IMR-90 (cell line): ENCODE data around the gene IZUMO4. TPM values are rescaled to one million over a fixed set of nuclear protein-coding genes. Genes with fewer than 3 reads are reported as not detected.

Source experiments
- ATAC-seq: fragments of 200-7000 bp; cut with Tn5 transposase; 2 replicates; pipeline ENCODE4 v1.9.1; 2020; ENCODE audit warnings: low read depth, mild to moderate bottlenecking, moderate library complexity
- BruUV-seq: library from RNA; stranded (reverse); fragments of 400-500 nt; replicated peaks from 2 replicates; lab custom pipeline; 2021; lab: Mats Ljungman, UMichigan
- CTCF ChIA-PET: fragments of 300-600 bp; formaldehyde crosslinking; extraction: SDS; loops from one replicate; lab custom pipeline; 2021; ENCODE audit warnings: antibody characterized with exemption; lab: Yijun Ruan, JAX
- POLR2A ChIA-PET: fragments of 300-600 bp; sonication (Branson Sonifier 250); formaldehyde crosslinking; loops from one replicate; lab custom pipeline; 2022; ENCODE audit warnings: antibody characterized with exemption; ENCODE audit not compliant: unreplicated experiment; lab: Charles Lee
- DNase-seq: peaks from one replicate; pipeline ENCODE4 v3.0.0; 2013
- H2AFZ ChIP-seq: replicated peaks from 2 replicates; pipeline ENCODE3; 2013; ENCODE audit warnings: low read length, mild to moderate bottlenecking; ENCODE audit not compliant: poor library complexity
- H2AK5ac ChIP-seq: 2 replicates; pipeline ENCODE4 v1.6.1; 2013; ENCODE audit warnings: low read depth, low read length, inconsistent platforms
- H2AK9ac ChIP-seq: replicated peaks from 2 replicates; pipeline ENCODE3; 2013; ENCODE audit warnings: mild to moderate bottlenecking, low read depth, low read length, moderate library complexity; ENCODE audit not compliant: poor library complexity
- H2BK120ac ChIP-seq: 2 replicates; pipeline ENCODE4 v1.6.1; 2013; ENCODE audit warnings: low read depth, low read length, inconsistent platforms
- H2BK15ac ChIP-seq: 3 replicates; pipeline ENCODE4 v1.6.1; 2013; ENCODE audit warnings: low read depth, low read length, inconsistent platforms
- H2BK20ac ChIP-seq: 2 replicates; pipeline ENCODE4 v1.6.1; 2013; ENCODE audit warnings: low read depth, mild to moderate bottlenecking, inconsistent platforms, low read length, moderate library complexity
- H2BK5ac ChIP-seq: 2 replicates; pipeline ENCODE4 v1.6.1; 2013; ENCODE audit warnings: mild to moderate bottlenecking, low read depth, low read length, inconsistent platforms; ENCODE audit not compliant: poor library complexity, severe bottlenecking
- H3K14ac ChIP-seq: replicated peaks from 2 replicates; pipeline ENCODE4 v1.6.1; 2013; ENCODE audit warnings: low read depth, low read length, inconsistent platforms
- H3K18ac ChIP-seq: 2 replicates; pipeline ENCODE4 v1.6.1; 2013; ENCODE audit warnings: low read depth, low read length, control low read depth
- H3K23ac ChIP-seq: 2 replicates; pipeline ENCODE4 v1.6.1; 2013; ENCODE audit warnings: low read depth, low read length, inconsistent platforms
- H3K27ac ChIP-seq: 2 replicates; pipeline ENCODE4 v1.5.1; 2013; ENCODE audit warnings: mild to moderate bottlenecking, control low read depth, low read length; ENCODE audit not compliant: insufficient read depth
- H3K27me3 ChIP-seq: 2 replicates; pipeline ENCODE4 v1.6.1; 2013; ENCODE audit warnings: low read length; ENCODE audit not compliant: control insufficient read depth, insufficient read depth
- H3K36me3 ChIP-seq: 2 replicates; pipeline ENCODE4 v1.6.1; 2013; ENCODE audit warnings: low read length, mixed read lengths; ENCODE audit not compliant: control insufficient read depth, insufficient read depth
- H3K4ac ChIP-seq: 2 replicates; pipeline ENCODE4 v1.6.1; 2013; ENCODE audit warnings: low read depth, low read length, inconsistent platforms
- H3K4me1 ChIP-seq: 2 replicates; pipeline ENCODE4 v1.6.1; 2013; ENCODE audit warnings: low read length, mixed read lengths; ENCODE audit not compliant: control insufficient read depth, insufficient read depth
- H3K4me2 ChIP-seq: 2 replicates; pipeline ENCODE4 v1.6.1; 2013; ENCODE audit warnings: low read depth, mild to moderate bottlenecking, control low read depth, low read length, moderate library complexity
- H3K4me3 ChIP-seq: 2 replicates; pipeline ENCODE4 v1.5.1; 2013; ENCODE audit warnings: low read depth, mild to moderate bottlenecking, control low read depth, low read length, moderate library complexity; ENCODE audit not compliant: insufficient read depth
- H3K56ac ChIP-seq: 2 replicates; pipeline ENCODE4 v1.6.1; 2013; ENCODE audit warnings: low read length, inconsistent platforms; ENCODE audit not compliant: insufficient read depth; ENCODE audit errors: extremely low read depth
- H3K79me1 ChIP-seq, 2 experiments: 2 replicates each; pipeline ENCODE4 v1.6.1; 2013; ENCODE audit warnings: low read length in 2 of 2, inconsistent platforms in 1 of 2, low read depth in 1 of 2
- H3K9ac ChIP-seq: 2 replicates; pipeline ENCODE4 v1.6.1; 2013; ENCODE audit warnings: low read depth, low read length, control low read depth
- H3K9me1 ChIP-seq: 2 replicates; pipeline ENCODE4 v1.6.1; 2013; ENCODE audit warnings: low read length, inconsistent platforms; ENCODE audit not compliant: insufficient read depth
- H3K9me3 ChIP-seq: 2 replicates; pipeline ENCODE4 v1.6.1; 2013; ENCODE audit warnings: low read length; ENCODE audit not compliant: control insufficient read depth, insufficient read depth
- H4K20me1 ChIP-seq: 2 replicates; pipeline ENCODE4 v1.6.1; 2013; ENCODE audit warnings: low read length, inconsistent platforms; ENCODE audit not compliant: insufficient read depth
- H4K5ac ChIP-seq: 2 replicates; pipeline ENCODE4 v1.6.1; 2013; ENCODE audit warnings: mild to moderate bottlenecking, low read depth, low read length, control low read depth
- H4K8ac ChIP-seq, 2 experiments: 2 replicates each; pipeline ENCODE4 v1.6.1; 2013; ENCODE audit warnings: low read depth in 2 of 2, low read length in 2 of 2, control low read depth in 1 of 2, inconsistent platforms in 1 of 2
- H4K91ac ChIP-seq: 2 replicates; pipeline ENCODE4 v1.6.1; 2013; ENCODE audit warnings: low read depth, low read length, inconsistent platforms; ENCODE audit not compliant: insufficient read depth
- BHLHE40 ChIP-seq: fragments of 150-350 bp; IDR thresholded peaks from 2 replicates; pipeline ENCODE4 v1.6.1; 2016; ENCODE audit warnings: mild to moderate bottlenecking, low read depth, low read length
- CEBPB ChIP-seq: IDR thresholded peaks from 2 replicates; pipeline ENCODE4 v1.6.1; 2012; ENCODE audit warnings: low read depth, low read length, improper control_type of control experiment
- MAZ ChIP-seq: IDR thresholded peaks from 2 replicates; pipeline ENCODE4 v1.6.1; 2012; ENCODE audit warnings: low read depth, mild to moderate bottlenecking, low read length, improper control_type of control experiment, moderate library complexity, borderline replicate concordance
- NFE2L2 ChIP-seq: fragments of 150-350 bp; IDR thresholded peaks from 2 replicates; pipeline ENCODE4 v1.6.1; 2016; ENCODE audit warnings: low read depth, mild to moderate bottlenecking, low read length
- whole genome bisulfite sequencing, 2 experiments: methylation state at CpG; one replicate each; pipeline versions ENCODE4 v1.1.5 to v1.1.7; 2013; ENCODE audit warnings: missing lambda C conversion rate in 2 of 2; ENCODE audit not compliant: insufficient read length in 1 of 2; ENCODE audit errors: extremely low coverage in 2 of 2; 5-methylcytosine and 5-hydroxymethylcytosine counted together
- dilution Hi-C: fragments of 300-500 bp; cut with HindIII; formaldehyde crosslinking; loops from one replicate; pipeline ENCODE4 v1.14.3; 2018; ENCODE audit warnings: low sequenced_read_pairs; ENCODE audit not compliant: unreplicated experiment
- in situ Hi-C: fragments of 300-500 bp; cut with MboI; formaldehyde crosslinking; loops from 3 replicates; pipeline ENCODE4 v1.14.3; 2019; ENCODE audit warnings: low sequenced_read_pairs, inconsistent platforms, mixed read lengths
- intact Hi-C: fragments of 100-400 bp; cut with micrococcal nuclease; formaldehyde crosslinking; loops from 2 replicates; pipeline ENCODE4 v1.10.0; 2022
- polyA plus RNA-seq, 3 experiments: library from polyadenylated mRNA; depleted of rRNA; stranded (reverse); fragments of >200 nt; gene quantifications; 2 replicates each; pipeline ENCODE4 v1.2.3, GENCODE V29; 2012; ENCODE audit warnings: low replicate concordance in 1 of 3
- total RNA-seq: library from RNA; depleted of rRNA; stranded (reverse); fragments of >200 nt; gene quantifications from 2 replicates; pipeline ENCODE4 v1.2.3, GENCODE V29; 2012
- TF ChIP-seq, protein P1 (sequence below): fragments of 150-350 bp; IDR thresholded peaks from 2 replicates; pipeline ENCODE4 v1.6.1; 2017; ENCODE audit warnings: mild to moderate bottlenecking, antibody characterized with exemption, low read length, low read depth

The IZUMO4 gene
- total and polyA plus RNA-seq, 2 of the 4 experiments (the other 2 are of a cell fraction), result 0.72 to 2.8 TPM

DNA sequence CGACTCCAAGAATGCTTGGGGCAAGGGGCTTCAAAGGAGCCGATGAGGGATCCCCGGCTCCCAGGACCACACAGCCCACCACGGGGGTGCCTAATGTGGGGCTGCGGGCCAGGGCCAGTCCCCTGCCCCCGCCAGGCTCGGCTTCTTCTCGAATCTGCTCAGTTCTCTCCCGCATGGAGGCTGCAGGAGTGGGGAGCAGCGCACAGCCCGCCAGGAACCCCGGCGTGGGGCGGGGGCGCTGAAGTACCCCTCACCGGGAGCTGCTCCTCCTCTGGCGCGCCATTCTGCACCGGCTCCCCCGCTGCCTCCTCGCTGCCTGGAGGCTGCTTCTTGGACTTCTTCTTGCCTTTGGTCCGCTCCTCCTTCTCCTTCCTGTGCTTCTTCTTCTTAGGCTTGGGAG lies 14.7 kb downstream of the IZUMO4 start:
- CTCF ChIA-PET, result no interaction called here
- no peaks in the 10 kb centered on the region for H3K4me1 ChIP-seq
- H3K14ac ChIP-seq, result no peak overlapping the region
- intact Hi-C loops (no loop called here), in situ Hi-C loops (no loop called here), dilution Hi-C loops (no loop called here)
- H4K5ac ChIP-seq, result no peak overlapping the region
- BruUV-seq, result no TSS peak
- no peak overlapping the region for H3K27ac ChIP-seq
- no peaks in the 10 kb centered on the region for H3K27me3 ChIP-seq
- 93% methylated on average over 18 of the region's 22 CpGs; no CpG with 5 or more reads in 1 of the 2 experiments for WGBS, 2 experiments
- TF ChIP-seq BHLHE40 (no peak), CEBPB (no peak), NFE2L2 (no peak), MAZ (no peak)
- TF ChIP-seq, protein P1, sequence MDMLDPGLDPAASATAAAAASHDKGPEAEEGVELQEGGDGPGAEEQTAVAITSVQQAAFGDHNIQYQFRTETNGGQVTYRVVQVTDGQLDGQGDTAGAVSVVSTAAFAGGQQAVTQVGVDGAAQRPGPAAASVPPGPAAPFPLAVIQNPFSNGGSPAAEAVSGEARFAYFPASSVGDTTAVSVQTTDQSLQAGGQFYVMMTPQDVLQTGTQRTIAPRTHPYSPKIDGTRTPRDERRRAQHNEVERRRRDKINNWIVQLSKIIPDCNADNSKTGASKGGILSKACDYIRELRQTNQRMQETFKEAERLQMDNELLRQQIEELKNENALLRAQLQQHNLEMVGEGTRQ, result no peak
- ATAC-seq, result no peak
- no peak overlapping the region for H2AFZ ChIP-seq
- POLR2A ChIA-PET, result no interaction called here
- peaks cover 4 to 19% of the 10 kb centered on the region in 2 experiments for H3K79me1 ChIP-seq
- no peak overlapping the region for H3K9ac ChIP-seq
- peaks cover 93% of the 10 kb centered on the region for H3K36me3 ChIP-seq
- no peak overlapping the region for H2BK20ac ChIP-seq
- H3K56ac ChIP-seq, result no peak overlapping the region
- no peak overlapping the region for H4K91ac ChIP-seq
- no peak overlapping the region for H3K4me2 ChIP-seq
- H4K8ac ChIP-seq, result no peak overlapping the region
- no peak overlapping the region for H2BK15ac ChIP-seq
- H3K18ac ChIP-seq, result no peak overlapping the region
- no peak overlapping the region for H3K4me3 ChIP-seq
- no peaks in the 10 kb centered on the region for H3K9me1 ChIP-seq
- H2AK9ac ChIP-seq, result no peak overlapping the region
- no peak overlapping the region for H2AK5ac ChIP-seq
- no peak overlapping the region for H2BK120ac ChIP-seq
- no peak overlapping the region for H2BK5ac ChIP-seq
- H4K20me1 ChIP-seq, result peaks cover 10% of the 10 kb centered on the region
- H3K23ac ChIP-seq, result no peak overlapping the region
- no peak overlapping the region for H3K4ac ChIP-seq
- no peak for DNase-seq
- no peaks in the 10 kb centered on the region for H3K9me3 ChIP-seq
